AG04450 (cell line): ENCODE measurements around the gene PDCD5. TPM values are rescaled to one million over a fixed set of nuclear protein-coding genes. Genes with fewer than 3 reads are reported as not detected.

Experiments
- CTCF ChIA-PET: fragments of 300-600, 350-600 bp; formaldehyde crosslinking; extraction: SDS; loops from one replicate; lab custom pipeline; 2022; ENCODE audit warnings: antibody characterized with exemption, inconsistent platforms; lab: Charles Lee
- POLR2A ChIA-PET: fragments of 350-600 bp; formaldehyde crosslinking; extraction: SDS; loops from one replicate; lab custom pipeline; 2021; ENCODE audit warnings: antibody characterized with exemption, inconsistent platforms; lab: Yijun Ruan, JAX
- DNase-seq: peaks from one replicate; pipeline ENCODE4 v3.0.0-alpha.2; 2011; ENCODE audit warnings: low read depth, low spot score
- H3K27ac ChIP-seq: one replicate; pipeline ENCODE4 v1.5.1; 2012; ENCODE audit warnings: low read depth, low read length, control low read depth
- H3K27me3 ChIP-seq: one replicate; pipeline ENCODE4 v1.6.0; 2012; ENCODE audit warnings: low read length; ENCODE audit not compliant: control insufficient read depth, insufficient read depth
- H3K4me3 ChIP-seq: 2 replicates; pipeline ENCODE4 v1.5.1; 2011; ENCODE audit warnings: mild to moderate bottlenecking, low read depth, low read length, control low read depth
- H3K9me3 ChIP-seq: 2 replicates; pipeline ENCODE4 v1.5.1; 2012; ENCODE audit warnings: low read length; ENCODE audit not compliant: control insufficient read depth, insufficient read depth
- polyA plus RNA-seq: library from polyadenylated mRNA; depleted of rRNA; stranded (reverse); fragments of >200 nt; gene quantifications from 2 replicates; pipeline ENCODE4 v1.2.3, GENCODE V29; 2011; rRNA removed
- small RNA-seq: library from RNA; depleted of rRNA; stranded (forward); fragments of <200 nt; gene quantifications from one replicate; pipeline ENCODE3, GENCODE V24; 2012; ENCODE audit warnings: low read depth; ENCODE audit not compliant: insufficient read length
- TF ChIP-seq, protein P1 (sequence below): IDR thresholded peaks from 2 replicates; pipeline ENCODE4 v1.5.1; 2011; ENCODE audit warnings: low read depth, low read length, control low read depth, inconsistent platforms

The PDCD5 gene
- polyA plus RNA-seq, 1 experiment = 124 TPM

DNA sequence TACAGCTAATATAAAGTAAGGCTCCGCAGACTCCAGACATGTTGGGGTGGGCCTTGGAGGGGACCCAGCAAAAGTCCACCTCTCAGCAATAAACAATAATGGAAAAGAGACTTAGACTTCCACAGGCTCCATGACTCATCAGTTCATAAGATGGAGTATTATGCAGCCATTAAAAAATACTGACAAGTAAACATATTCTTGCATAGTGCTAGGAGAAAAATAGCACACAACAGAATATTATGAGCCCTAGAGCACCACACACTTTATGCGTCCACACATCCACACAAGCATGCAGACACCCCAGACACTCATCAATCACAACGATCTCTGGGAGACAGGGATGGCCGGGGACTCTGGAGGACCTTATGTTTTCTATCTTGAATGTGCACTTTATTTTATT lies 46.0 kb downstream of the PDCD5 start:
- H3K27ac ChIP-seq = no peak overlapping the region
- no peaks in the 10 kb centered on the region; the same call in 1 of the 2 replicates for H3K9me3 ChIP-seq
- ChIA-PET CTCF (no interaction called here), POLR2A (interaction anchor here (0.6 kb wide), 1 partner anchor 301 kb away, joined by 12 read pairs; no protein-coding TSS in a partner anchor)
- H3K4me3 ChIP-seq = no peak overlapping the region
- TF ChIP-seq, protein P1, sequence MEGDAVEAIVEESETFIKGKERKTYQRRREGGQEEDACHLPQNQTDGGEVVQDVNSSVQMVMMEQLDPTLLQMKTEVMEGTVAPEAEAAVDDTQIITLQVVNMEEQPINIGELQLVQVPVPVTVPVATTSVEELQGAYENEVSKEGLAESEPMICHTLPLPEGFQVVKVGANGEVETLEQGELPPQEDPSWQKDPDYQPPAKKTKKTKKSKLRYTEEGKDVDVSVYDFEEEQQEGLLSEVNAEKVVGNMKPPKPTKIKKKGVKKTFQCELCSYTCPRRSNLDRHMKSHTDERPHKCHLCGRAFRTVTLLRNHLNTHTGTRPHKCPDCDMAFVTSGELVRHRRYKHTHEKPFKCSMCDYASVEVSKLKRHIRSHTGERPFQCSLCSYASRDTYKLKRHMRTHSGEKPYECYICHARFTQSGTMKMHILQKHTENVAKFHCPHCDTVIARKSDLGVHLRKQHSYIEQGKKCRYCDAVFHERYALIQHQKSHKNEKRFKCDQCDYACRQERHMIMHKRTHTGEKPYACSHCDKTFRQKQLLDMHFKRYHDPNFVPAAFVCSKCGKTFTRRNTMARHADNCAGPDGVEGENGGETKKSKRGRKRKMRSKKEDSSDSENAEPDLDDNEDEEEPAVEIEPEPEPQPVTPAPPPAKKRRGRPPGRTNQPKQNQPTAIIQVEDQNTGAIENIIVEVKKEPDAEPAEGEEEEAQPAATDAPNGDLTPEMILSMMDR = no peak
- DNase-seq = no peak
- no peaks in the 10 kb centered on the region for H3K27me3 ChIP-seq

DNA sequence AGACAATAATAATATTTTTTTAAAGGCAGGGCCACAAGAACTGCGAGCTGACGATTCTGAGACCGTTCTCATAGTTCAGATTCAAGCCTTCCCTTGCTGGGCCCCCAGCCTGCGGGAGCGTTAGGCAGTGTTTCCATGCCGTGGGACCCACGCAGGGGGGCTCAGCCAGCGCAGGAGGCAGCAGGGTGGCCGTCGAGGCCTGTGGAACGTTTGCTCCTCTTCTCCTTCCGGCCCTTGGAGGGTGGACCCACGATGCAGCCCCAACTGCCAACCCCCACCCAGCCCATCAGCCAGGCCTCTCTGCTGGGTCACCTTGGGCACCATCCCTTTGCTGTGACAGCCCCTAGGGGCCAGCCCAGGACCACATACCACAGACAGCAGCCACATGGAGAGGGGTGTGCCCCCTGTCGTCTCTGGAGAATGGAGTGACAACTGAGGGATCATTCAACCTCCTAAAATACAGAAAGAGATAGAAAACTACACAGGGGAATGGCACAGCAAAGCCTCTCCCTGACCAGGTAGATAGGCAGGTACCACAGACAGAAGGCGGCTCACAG lies 46.8 kb downstream of the PDCD5 start:
- no peak overlapping the region for H3K27ac ChIP-seq
- no peaks in the 10 kb centered on the region; the same call in 1 of the 2 replicates for H3K9me3 ChIP-seq
- ChIA-PET POLR2A (interaction anchor here (0.6 kb wide), 1 partner anchor 302 kb away, joined by 12 read pairs; no protein-coding TSS in a partner anchor), CTCF (no interaction called here)
- H3K4me3 ChIP-seq = no peak overlapping the region
- TF ChIP-seq, protein P1 = no peak
- DNase-seq = no peak
- H3K27me3 ChIP-seq = no peaks in the 10 kb centered on the region

DNA sequence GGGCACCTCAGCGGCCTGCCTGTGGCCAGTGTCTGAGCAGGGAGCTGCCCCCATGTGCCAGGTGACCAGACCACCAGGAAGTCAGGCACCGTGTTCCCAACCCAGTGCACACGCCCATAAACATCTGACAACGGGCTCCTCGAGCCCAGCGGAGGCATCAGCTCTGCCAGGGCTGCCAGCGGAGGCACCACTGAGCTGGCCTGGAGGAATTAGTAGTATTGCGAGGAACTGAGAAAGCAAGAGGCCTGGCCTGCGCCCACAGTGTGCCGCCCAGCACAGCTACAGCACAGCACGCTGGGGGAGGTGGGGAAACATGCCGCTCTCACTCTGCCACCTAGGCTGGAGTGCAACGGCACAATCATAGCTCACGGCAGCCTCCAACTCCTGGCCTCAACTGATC lies 49.3 kb downstream of the PDCD5 start:
- no peak overlapping the region for H3K27ac ChIP-seq
- POLR2A ChIA-PET = no interaction called here
- H3K4me3 ChIP-seq = no peak overlapping the region
- H3K27me3 ChIP-seq = no peaks in the 10 kb centered on the region
- TF ChIP-seq, protein P1 = no peak
- DNase-seq = no peak
- no peaks in the 10 kb centered on the region; the same call in 1 of the 2 replicates for H3K9me3 ChIP-seq
- CTCF ChIA-PET = no interaction called here

DNA sequence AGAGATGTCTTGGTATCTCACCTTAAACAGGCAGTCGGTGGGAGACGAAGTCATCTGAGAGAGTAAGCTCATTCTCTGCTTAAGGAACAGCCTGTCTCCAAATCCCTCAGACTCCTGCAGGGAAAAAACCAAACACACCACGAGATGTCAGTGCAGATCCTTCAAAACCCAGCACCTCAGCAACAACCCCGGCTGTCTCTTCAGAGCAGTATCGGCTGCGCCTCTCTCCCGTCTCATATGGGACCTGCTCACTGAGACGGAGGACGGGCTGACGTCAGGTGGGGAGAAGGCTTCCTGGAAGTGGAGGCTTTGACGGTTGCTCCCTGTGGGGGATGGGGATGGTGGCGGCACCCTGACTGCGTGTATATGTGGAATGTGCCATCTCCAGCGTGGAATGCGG lies 50.4 kb downstream of the PDCD5 start:
- Histone ChIP-seq H3K9me3 (no peaks in the 10 kb centered on the region; the same call in 1 of the 2 replicates), H3K27ac (no peak overlapping the region), H3K27me3 (no peaks in the 10 kb centered on the region), H3K4me3 (no peak overlapping the region)
- ChIA-PET POLR2A (no interaction called here), CTCF (no interaction called here)
- DNase-seq = no peak
- TF ChIP-seq, protein P1 = no peak

Small RNAs within 50 kb of the gene (small RNA-seq; reads per million reads assigned to genes)
- not detected for gene SNORA68B

Other genes starting within 250 kb of the PDCD5 start
- gene ZNF507, start 235.6 kb upstream of the PDCD5 start, polyA plus RNA-seq = 15.9 and 20.3 TPM in 2 replicates
- gene DPY19L3, start 175.4 kb upstream of the PDCD5 start, polyA plus RNA-seq = 38.4 and 39.2 TPM in 2 replicates
- 26.2 and 28.7 TPM in 2 replicates for gene ANKRD27, start 94.0 kb downstream of the PDCD5 start, polyA plus RNA-seq
- 0.07 and 0.09 TPM in 2 replicates for gene RGS9BP, start 94.7 kb downstream of the PDCD5 start, polyA plus RNA-seq
- gene NUDT19, start 110.6 kb downstream of the PDCD5 start, polyA plus RNA-seq = 4.8 and 5.3 TPM in 2 replicates
- gene TDRD12, start 138.6 kb downstream of the PDCD5 start, polyA plus RNA-seq = 0.07 and 0.09 TPM in 2 replicates